ENCODE measurements around the gene PPM1D.

GRCh38 chr17:60613325-60613724 is 13.3 kb downstream of the PPM1D start:
- TF ChIP-seq RCOR1 (IDR thresholded peaks at IDR 0.05; ENCODE audit: low read depth, low read length), result no peak
- no peak for TF ChIP-seq USF2 (IDR thresholded peaks at IDR 0.05)
- no peak for TF ChIP-seq MAX (IDR thresholded peaks at IDR 0.05)
- TF ChIP-seq CTCF (IDR thresholded peaks at IDR 0.05), result no peak
- TF ChIP-seq BHLHE40 (IDR thresholded peaks at IDR 0.05; ENCODE audit: low read depth, low read length), result no peak
- TF ChIP-seq MAZ (IDR thresholded peaks at IDR 0.05; ENCODE audit: borderline replicate concordance, low read depth, low read length), result no peak
- no peak for TF ChIP-seq EP300 (IDR thresholded peaks at IDR 0.05)
- no peak for TF ChIP-seq POLR2A (IDR thresholded peaks at IDR 0.05; ENCODE audit: low read length)
- TF ChIP-seq BCL3 (IDR thresholded peaks at IDR 0.05), result no peak
- no peak for TF ChIP-seq SREBF2 (IDR thresholded peaks at IDR 0.05)
- TF ChIP-seq ESRRA (IDR thresholded peaks at IDR 0.05; ENCODE audit: borderline replicate concordance, low read length), result no peak
- TF ChIP-seq ZNF302 (CRISPR knock-in tag; IDR thresholded peaks at IDR 0.05), result no peak
- TF ChIP-seq E2F6 (IDR thresholded peaks at IDR 0.05; ENCODE audit: borderline replicate concordance, low read depth), result no peak

Measured in A549 (cell line).